K562 (cell line): ENCODE measurements around the gene CDYL. TPM values are rescaled to one million over a fixed set of nuclear protein-coding genes. Genes with fewer than 3 reads are reported as not detected.

Source experiments
- BCL6 ChIP-seq: fragments of 250-450 bp; sonication (Bioruptor Pico); IDR thresholded peaks from 2 replicates; pipeline ENCODE4 v1.4.0; 2020
- EP400 ChIP-seq: fragments of 450-650 bp; IDR thresholded peaks from 2 replicates; pipeline ENCODE4 v1.6.1; 2017; ENCODE audit warnings: antibody characterized with exemption, mild to moderate bottlenecking, moderate library complexity
- GTF3C2 ChIP-seq: IDR thresholded peaks from 3 replicates; pipeline ENCODE4 v1.6.1; 2011; ENCODE audit warnings: borderline replicate concordance, mild to moderate bottlenecking, moderate library complexity; ENCODE audit not compliant: insufficient read length; ENCODE audit errors: extremely low read depth
- HIVEP1 ChIP-seq: fragments of 250-450 bp; sonication (Bioruptor Pico); IDR thresholded peaks from 2 replicates; pipeline ENCODE4 v1.4.0; 2020; ENCODE audit warnings: mild to moderate bottlenecking
- KAT7 ChIP-seq: sonication (generic); formaldehyde crosslinking; IDR thresholded peaks from 2 replicates; pipeline ENCODE4 v1.8.0; 2022; ENCODE audit warnings: missing genetic modification reagents, mild to moderate bottlenecking, borderline replicate concordance
- MCM3 ChIP-seq: fragments of 450-650 bp; IDR thresholded peaks from 2 replicates; pipeline ENCODE4 v1.6.1; 2016
- MECOM ChIP-seq: fragments of 250-450 bp; sonication (Bioruptor Pico); IDR thresholded peaks from 2 replicates; pipeline ENCODE4 v1.8.0; 2022; ENCODE audit warnings: inconsistent platforms
- MXD1 ChIP-seq: fragments of 250-450 bp; sonication (Bioruptor Pico); IDR thresholded peaks from 2 replicates; pipeline ENCODE4 v1.8.0; 2021; ENCODE audit warnings: borderline replicate concordance, mild to moderate bottlenecking, moderate library complexity; ENCODE audit not compliant: poor library complexity, severe bottlenecking
- NBN ChIP-seq: fragments of 450-650 bp; IDR thresholded peaks from 2 replicates; pipeline ENCODE4 v1.6.1; 2016; ENCODE audit warnings: low read depth, mild to moderate bottlenecking
- PTBP1 ChIP-seq: fragments of 200-400 bp; formaldehyde crosslinking; IDR thresholded peaks from 2 replicates; pipeline ENCODE4 v1.6.1; 2017; ENCODE audit warnings: low read depth, low read length
- RCOR1 ChIP-seq, 2 experiments: IDR thresholded peaks; 2 replicates each; pipeline ENCODE4 v1.6.1; 2012; ENCODE audit warnings: low read depth in 2 of 2, low read length in 2 of 2, borderline replicate concordance in 1 of 2, improper control_type of control experiment in 1 of 2
- SIN3B ChIP-seq: fragments of 450-650 bp; IDR thresholded peaks from 2 replicates; pipeline ENCODE4 v1.6.1; 2017; ENCODE audit warnings: low read depth, mild to moderate bottlenecking, moderate library complexity
- SLC30A9 ChIP-seq: fragments of 250-450 bp; sonication (Bioruptor Pico); IDR thresholded peaks from 2 replicates; pipeline ENCODE4 v1.8.0; 2022; ENCODE audit warnings: mild to moderate bottlenecking, moderate library complexity
- TGIF2 ChIP-seq: sonication (generic); formaldehyde crosslinking; IDR thresholded peaks from 2 replicates; pipeline ENCODE4 v1.8.1; 2022; ENCODE audit warnings: mild to moderate bottlenecking, missing genetic modification reagents, moderate library complexity
- TRIM24 ChIP-seq, 2 experiments: fragments of 450-650 bp; IDR thresholded peaks; 2 replicates each; pipeline ENCODE4 v1.6.1; 2016
- ZNF644 ChIP-seq: fragments of 200-800 bp; sonication (Bioruptor generic); IDR thresholded peaks from 2 replicates; pipeline ENCODE4 v1.6.1; 2016; ENCODE audit warnings: low read depth, missing genetic modification characterization, missing compliant biosample characterization
- ZNF766 ChIP-seq: fragments of 200-800 bp; sonication (Bioruptor generic); conservative IDR thresholded peaks from 2 replicates; pipeline ENCODE4 v1.6.1; 2016; ENCODE audit warnings: missing genetic modification characterization, missing compliant biosample characterization
- polyA plus RNA-seq, 8 experiments: library from polyadenylated mRNA; depleted of rRNA in 4 of 8; stranded (reverse) in 5 of 8; unstranded in 3 of 8; fragments of >200 nt; fragmentation: Nextera tagmentation in 2 of 8; fragmentation: Illumina TruSeq in 1 of 8; extraction: Ambion mirVana in 2 of 8; extraction: Trizol in 1 of 8; gene quantifications; 2 replicates each; pipeline versions ENCODE4 v1.2.1 to v1.2.3, GENCODE V29; 2011 to 2014; ENCODE audit warnings: inconsistent platforms in 1 of 8, missing spikeins in 1 of 8
- total RNA-seq, 7 experiments: library from RNA; depleted of rRNA in 6 of 7; stranded (reverse); fragments of >200 nt in 6 of 7; fragmentation: Illumina TruSeq in 2 of 7; extraction: Trizol in 2 of 7; gene quantifications; 2 replicates each; pipeline versions ENCODE4 v1.2.1 to v1.2.3, GENCODE V29; 2011 to 2021; ENCODE audit warnings: low replicate concordance in 1 of 7
- TF ChIP-seq, protein P1 (sequence below), 2 experiments: IDR thresholded peaks in 1 of 2; conservative IDR thresholded peaks in 1 of 2; 2 replicates each; pipeline ENCODE4 v1.6.1; 2016; ENCODE audit warnings: low read depth in 2 of 2, mild to moderate bottlenecking in 1 of 2, missing compliant biosample characterization in 1 of 2, missing genetic modification characterization in 1 of 2, moderate library complexity in 1 of 2
- TF ChIP-seq, protein P2 (sequence below): IDR thresholded peaks from 2 replicates; pipeline ENCODE4 v1.6.1; 2011; ENCODE audit warnings: borderline replicate concordance, low read depth, mild to moderate bottlenecking, moderate library complexity, low read length; ENCODE audit not compliant: insufficient read depth, poor library complexity, severe bottlenecking

Gene CDYL
- total and polyA plus RNA-seq, 9 of the 15 experiments (the other 6 are each of a cell fraction or from before 2014, with no cell fraction given), result 8.1 to 45.8 (median 40.8) TPM

DNA sequence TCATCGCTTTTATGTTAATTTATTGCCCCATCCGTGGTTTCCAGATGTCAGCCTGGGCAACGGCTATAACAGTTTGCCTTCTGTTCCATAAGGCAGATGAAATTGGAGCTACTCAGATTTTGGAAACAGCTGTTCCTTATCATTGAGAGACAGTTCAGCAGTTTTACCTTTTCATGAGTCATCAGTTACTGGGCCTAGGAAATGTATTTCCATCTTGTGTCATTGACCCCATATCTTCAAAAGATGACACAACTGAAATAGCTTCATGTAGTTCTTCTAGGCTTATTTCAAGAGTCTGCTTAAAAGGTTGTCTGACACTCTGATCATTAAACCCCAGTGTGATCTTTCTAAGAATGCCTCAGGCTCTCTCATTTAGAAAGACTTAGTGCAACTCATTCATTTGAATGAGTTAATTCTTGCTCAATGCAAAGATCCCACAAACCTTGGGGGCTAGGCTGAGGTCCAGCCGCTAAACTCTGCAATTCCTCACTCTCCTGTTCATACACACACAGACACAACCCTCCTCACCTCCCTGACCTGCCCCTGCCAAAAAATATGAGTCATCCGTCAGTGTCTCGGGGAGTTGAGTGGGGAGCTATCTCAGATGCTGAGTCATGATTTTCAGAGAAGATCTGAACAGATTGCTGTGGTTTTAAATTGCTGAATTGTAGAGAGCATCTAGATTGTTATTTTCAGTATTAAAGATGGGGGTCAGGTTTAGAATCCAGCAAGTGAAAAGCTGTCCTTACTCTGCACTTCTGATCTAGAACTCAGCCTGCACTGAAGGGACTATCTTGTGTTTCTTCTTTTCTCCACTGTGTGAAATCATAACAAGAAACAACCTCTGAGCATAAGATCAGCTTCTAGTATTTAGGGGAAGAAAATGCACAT lies 165.8 kb downstream of the CDYL start (continued):
- TF ChIP-seq BCL6 (CRISPR knock-in tag) (no peak), EP400 (no peak; the same call in 1 of the 2 replicates), MCM3 (no peak), KAT7 (CRISPR knock-in tag) (no peak), PTBP1 (no peak), SIN3B (no peak), TRIM24 (IDR thresholded peaks at IDR 0.05) (peak; percentile 95 to 97), ZNF644 (tag) (no peak), MXD1 (CRISPR knock-in tag) (no peak), GTF3C2 (no peak), SLC30A9 (CRISPR knock-in tag) (no peak), HIVEP1 (CRISPR knock-in tag) (no peak; the same call in 1 of the 2 replicates), MECOM (no peak), ZNF766 (peak; percentile 70; the same call in 1 of the 2 replicates), NBN (peak; percentile 69), TGIF2 (CRISPR knock-in tag) (no peak), RCOR1 (IDR thresholded peaks at IDR 0.05; ENCODE audit: borderline replicate concordance in 1 of 2, low read depth in 2 of 2, low read length in 2 of 2) (peak; percentile 82 to 99; a peak in 3 of 4 replicates)
- TF ChIP-seq, protein P1, sequence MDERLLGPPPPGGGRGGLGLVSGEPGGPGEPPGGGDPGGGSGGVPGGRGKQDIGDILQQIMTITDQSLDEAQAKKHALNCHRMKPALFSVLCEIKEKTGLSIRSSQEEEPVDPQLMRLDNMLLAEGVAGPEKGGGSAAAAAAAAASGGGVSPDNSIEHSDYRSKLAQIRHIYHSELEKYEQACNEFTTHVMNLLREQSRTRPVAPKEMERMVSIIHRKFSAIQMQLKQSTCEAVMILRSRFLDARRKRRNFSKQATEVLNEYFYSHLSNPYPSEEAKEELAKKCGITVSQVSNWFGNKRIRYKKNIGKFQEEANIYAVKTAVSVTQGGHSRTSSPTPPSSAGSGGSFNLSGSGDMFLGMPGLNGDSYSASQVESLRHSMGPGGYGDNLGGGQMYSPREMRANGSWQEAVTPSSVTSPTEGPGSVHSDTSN (CRISPR knock-in tag; IDR thresholded peaks at IDR 0.05; ENCODE audit: low read depth), result no peak
- TF ChIP-seq, protein P1 (tag; conservative IDR thresholded peaks at IDR 0.05; ENCODE audit: low read depth), result peak; percentile 90
- TF ChIP-seq, protein P2, sequence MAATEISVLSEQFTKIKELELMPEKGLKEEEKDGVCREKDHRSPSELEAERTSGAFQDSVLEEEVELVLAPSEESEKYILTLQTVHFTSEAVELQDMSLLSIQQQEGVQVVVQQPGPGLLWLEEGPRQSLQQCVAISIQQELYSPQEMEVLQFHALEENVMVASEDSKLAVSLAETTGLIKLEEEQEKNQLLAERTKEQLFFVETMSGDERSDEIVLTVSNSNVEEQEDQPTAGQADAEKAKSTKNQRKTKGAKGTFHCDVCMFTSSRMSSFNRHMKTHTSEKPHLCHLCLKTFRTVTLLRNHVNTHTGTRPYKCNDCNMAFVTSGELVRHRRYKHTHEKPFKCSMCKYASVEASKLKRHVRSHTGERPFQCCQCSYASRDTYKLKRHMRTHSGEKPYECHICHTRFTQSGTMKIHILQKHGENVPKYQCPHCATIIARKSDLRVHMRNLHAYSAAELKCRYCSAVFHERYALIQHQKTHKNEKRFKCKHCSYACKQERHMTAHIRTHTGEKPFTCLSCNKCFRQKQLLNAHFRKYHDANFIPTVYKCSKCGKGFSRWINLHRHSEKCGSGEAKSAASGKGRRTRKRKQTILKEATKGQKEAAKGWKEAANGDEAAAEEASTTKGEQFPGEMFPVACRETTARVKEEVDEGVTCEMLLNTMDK, result no peak
